H9 (cell line): ENCODE data around the gene FLT3LG. TPM values are rescaled to one million over a fixed set of nuclear protein-coding genes. Genes with fewer than 3 reads are reported as not detected.

Experiments used
- DNase-seq: peaks from one replicate; pipeline ENCODE4 v3.0.0-alpha.2; 2017
- H2AFZ ChIP-seq: one replicate; pipeline ENCODE4 v1.6.1; 2013; ENCODE audit warnings: mild to moderate bottlenecking, low read length, control low read depth, moderate library complexity
- H2AK5ac ChIP-seq: 2 replicates; pipeline ENCODE4 v1.6.1; 2013; ENCODE audit warnings: low read length, control low read depth, mixed read lengths; ENCODE audit not compliant: insufficient read length
- H2BK120ac ChIP-seq: one replicate; pipeline ENCODE4 v1.6.1; 2013; ENCODE audit warnings: low read depth, mild to moderate bottlenecking, low read length, control low read depth, inconsistent platforms; ENCODE audit not compliant: poor library complexity, severe bottlenecking
- H2BK12ac ChIP-seq: 2 replicates; pipeline ENCODE4 v1.6.1; 2013; ENCODE audit warnings: low read length, control low read depth, mixed read lengths, low read depth; ENCODE audit not compliant: insufficient read length
- H2BK15ac ChIP-seq: 2 replicates; pipeline ENCODE4 v1.6.1; 2013; ENCODE audit warnings: low read depth, low read length, control low read depth
- H2BK20ac ChIP-seq: one replicate; pipeline ENCODE4 v1.6.1; 2013; ENCODE audit warnings: low read depth, mild to moderate bottlenecking, low read length, control low read depth, inconsistent platforms; ENCODE audit not compliant: poor library complexity, severe bottlenecking
- H2BK5ac ChIP-seq: 2 replicates; pipeline ENCODE4 v1.6.1; 2013; ENCODE audit warnings: low read length, control low read depth, mixed read lengths; ENCODE audit not compliant: insufficient read length
- H3K14ac ChIP-seq: 2 replicates; pipeline ENCODE4 v1.6.1; 2013; ENCODE audit warnings: low read length, control low read depth; ENCODE audit not compliant: insufficient read depth
- H3K18ac ChIP-seq: 2 replicates; pipeline ENCODE4 v1.6.1; 2013; ENCODE audit warnings: low read depth, mild to moderate bottlenecking, mixed read lengths, low read length, control low read depth; ENCODE audit not compliant: insufficient read length
- H3K23ac ChIP-seq: 2 replicates; pipeline ENCODE4 v1.6.1; 2013; ENCODE audit warnings: low read length, control low read depth, mixed read lengths, low read depth; ENCODE audit not compliant: insufficient read length
- H3K23me2 ChIP-seq: 2 replicates; pipeline ENCODE4 v1.6.1; 2013; ENCODE audit warnings: low read depth, mild to moderate bottlenecking, mixed read lengths, low read length, control low read depth; ENCODE audit not compliant: insufficient read length, poor library complexity, severe bottlenecking
- H3K27ac ChIP-seq: 2 replicates; pipeline ENCODE4 v1.5.1; 2013; ENCODE audit warnings: low read length, control low read depth, mixed read lengths, low read depth; ENCODE audit not compliant: insufficient read length
- H3K27me3 ChIP-seq: 2 replicates; pipeline ENCODE4 v1.6.1; 2013; ENCODE audit warnings: low read length, control low read depth, inconsistent platforms; ENCODE audit not compliant: insufficient read depth
- H3K4ac ChIP-seq: 2 replicates; pipeline ENCODE4 v1.6.1; 2013; ENCODE audit warnings: low read depth, mild to moderate bottlenecking, control low read depth, inconsistent platforms, low read length, moderate library complexity
- H3K4me1 ChIP-seq: 2 replicates; pipeline ENCODE4 v1.6.1; 2013; ENCODE audit warnings: low read length, control low read depth, inconsistent platforms; ENCODE audit not compliant: insufficient read depth
- H3K4me2 ChIP-seq: 2 replicates; pipeline ENCODE4 v1.6.1; 2013; ENCODE audit warnings: low read length, control low read depth, mixed read lengths; ENCODE audit not compliant: insufficient read length, insufficient read depth
- H3K56ac ChIP-seq: 2 replicates; pipeline ENCODE4 v1.6.1; 2013; ENCODE audit warnings: low read depth, mild to moderate bottlenecking, mixed read lengths, low read length, control low read depth; ENCODE audit not compliant: insufficient read length
- H3K79me1 ChIP-seq: 2 replicates; pipeline ENCODE4 v1.6.1; 2013; ENCODE audit warnings: low read depth, mild to moderate bottlenecking, moderate library complexity, low read length, control low read depth, inconsistent platforms; ENCODE audit not compliant: insufficient read depth, poor library complexity, severe bottlenecking
- H3K79me2 ChIP-seq: 2 replicates; pipeline ENCODE4 v1.6.1; 2013; ENCODE audit warnings: low read length, control low read depth, inconsistent platforms; ENCODE audit not compliant: insufficient read depth
- H3K9ac ChIP-seq: 2 replicates; pipeline ENCODE4 v1.6.1; 2013; ENCODE audit warnings: low read length, control low read depth, mixed read lengths; ENCODE audit not compliant: insufficient read length; ENCODE audit errors: extremely low read depth
- H3K9me3 ChIP-seq: one replicate; pipeline ENCODE4 v1.6.1; 2013; ENCODE audit warnings: low read depth, low read length, inconsistent platforms; ENCODE audit not compliant: control insufficient read depth
- H3T11ph ChIP-seq: one replicate; pipeline ENCODE4 v1.6.1; 2013; ENCODE audit warnings: mild to moderate bottlenecking, low read length, control low read depth, inconsistent platforms
- H4K20me1 ChIP-seq: one replicate; pipeline ENCODE4 v1.6.1; 2013; ENCODE audit not compliant: control insufficient read depth, insufficient read length, insufficient read depth
- H4K5ac ChIP-seq: 2 replicates; pipeline ENCODE4 v1.6.1; 2013; ENCODE audit warnings: low read depth, mild to moderate bottlenecking, mixed read lengths, low read length, control low read depth; ENCODE audit not compliant: insufficient read length
- H4K8ac ChIP-seq: replicated peaks from 2 replicates; pipeline ENCODE4 v1.6.1; 2013; ENCODE audit warnings: low read length, control low read depth, mixed read lengths, low read depth; ENCODE audit not compliant: insufficient read length
- H4K91ac ChIP-seq: 2 replicates; pipeline ENCODE4 v1.6.1; 2013; ENCODE audit warnings: low read depth, mild to moderate bottlenecking, moderate library complexity, mixed read lengths, low read length, control low read depth; ENCODE audit not compliant: insufficient read length
- H3K27ac Mint-ChIP-seq, 3 experiments: 2 replicates in 2 of 3; 3 replicates in 1 of 3; pipeline ENCODE4 v1.8.0; 2020 to 2021; ENCODE audit warnings: mixed read lengths in 3 of 3, mild to moderate bottlenecking in 1 of 3, moderate library complexity in 1 of 3
- H3K27me3 Mint-ChIP-seq: 2 replicates; pipeline ENCODE4 v1.8.0; 2021; ENCODE audit warnings: low read depth, mild to moderate bottlenecking, moderate library complexity, mixed read lengths
- H3K36me3 Mint-ChIP-seq, 3 experiments: 2 replicates in 2 of 3; 3 replicates in 1 of 3; pipeline ENCODE4 v1.8.0; 2020 to 2021; ENCODE audit warnings: low read depth in 3 of 3, mixed read lengths in 3 of 3; ENCODE audit not compliant: insufficient read depth in 1 of 3
- H3K4me1 Mint-ChIP-seq, 2 experiments: 2 replicates each; pipeline ENCODE4 v1.8.0; 2020; ENCODE audit warnings: mixed read lengths in 2 of 2
- H3K4me3 Mint-ChIP-seq, 2 experiments: 2 replicates in 1 of 2; 3 replicates in 1 of 2; pipeline ENCODE4 v1.8.0; 2020 to 2021; ENCODE audit warnings: mild to moderate bottlenecking in 2 of 2, mixed read lengths in 2 of 2, moderate library complexity in 1 of 2
- H3K9me3 Mint-ChIP-seq, 2 experiments: 2 replicates in 1 of 2; 3 replicates in 1 of 2; pipeline ENCODE4 v1.8.0; 2020; ENCODE audit warnings: mild to moderate bottlenecking in 2 of 2, mixed read lengths in 2 of 2, moderate library complexity in 1 of 2
- CTCF ChIP-seq: fragments of 200-600 bp; sonication (generic); conservative IDR thresholded peaks from 3 replicates; pipeline ENCODE4 v1.8.0; 2021; ENCODE audit warnings: antibody characterized with exemption, mild to moderate bottlenecking
- WGBS: extraction: QIAGEN DNeasy Blood & Tissue Kit; methylation state at CpG from one replicate; pipeline ENCODE4 v1.1.7; 2013; ENCODE audit warnings: missing lambda C conversion rate, low lambda C conversion rate, mixed read lengths; ENCODE audit not compliant: insufficient read length; ENCODE audit errors: extremely low coverage; 5-methylcytosine and 5-hydroxymethylcytosine counted together
- total RNA-seq: library from RNA; stranded (reverse); gene quantifications from 2 replicates; pipeline ENCODE4 v1.2.1, GENCODE V29; 2021

The FLT3LG gene
- total RNA-seq, 1 experiment from 2014 or later: 2.1 TPM

- peak overlapping the region; percentile 45 to 59 for H3K4me3 Mint-ChIP-seq
- Histone ChIP-seq H2AK5ac (no peak overlapping the region), H3K14ac (no peak overlapping the region), H3K9me3 (no peaks in the 10 kb centered on the region), H4K8ac (no peak overlapping the region), H3K27me3 (no peaks in the 10 kb centered on the region; the same call in 1 of the 2 replicates), H3K4ac (no peak overlapping the region), H3T11ph (no peak overlapping the region), H3K56ac (no peak overlapping the region), H2BK5ac (no peak overlapping the region), H2AFZ (peak overlapping the region; percentile 74), H2BK20ac (no peak overlapping the region), H2BK120ac (no peak overlapping the region), H3K23me2 (no peaks in the 10 kb centered on the region), H4K91ac (no peak overlapping the region), H3K27ac (no peak overlapping the region), H2BK15ac (no peak overlapping the region), H3K79me1 (no peaks in the 10 kb centered on the region), H4K20me1 (no peaks in the 10 kb centered on the region), H3K4me1 (peaks cover 3% of the 10 kb centered on the region; the same call in 1 of the 2 replicates), H3K4me2 (peak overlapping the region; percentile 27), H3K18ac (peak overlapping the region; percentile 29), H3K9ac (no peak overlapping the region), H3K23ac (no peak overlapping the region), H3K79me2 (no peaks in the 10 kb centered on the region), H4K5ac (no peak overlapping the region), H2BK12ac (no peak overlapping the region)
- H3K27ac Mint-ChIP-seq: peak overlapping the region; percentile 27 to 81 (median 81); a peak in 5 of 7 replicates
- TF ChIP-seq CTCF: peak; percentile 74
- H3K9me3 Mint-ChIP-seq: peaks cover 0 to 2% of the 10 kb centered on the region in 2 experiments; a peak in 1 of 5 replicates
- peaks cover 1 to 3% (median 2%) of the 10 kb centered on the region in 3 experiments; a peak in 3 of 7 replicates for H3K36me3 Mint-ChIP-seq
- H3K4me1 Mint-ChIP-seq: peaks cover 11 to 24% of the 10 kb centered on the region in 2 experiments
- WGBS: no CpG with 5 or more reads among the region's 27 CpGs
- peak; percentile 96 for DNase-seq
- H3K27me3 Mint-ChIP-seq: peaks cover 19% of the 10 kb centered on the region
Observed at GRCh38 chr19:49475995-49476880, 2.2 kb downstream of the FLT3LG start.
